ENCODE data around the gene SGPP1. TPM values are rescaled to one million over a fixed set of nuclear protein-coding genes. Genes with fewer than 3 reads are reported as not detected.

Gene SGPP1
- 18.2 and 18.9 TPM in 2 replicates for total RNA-seq

DNA sequence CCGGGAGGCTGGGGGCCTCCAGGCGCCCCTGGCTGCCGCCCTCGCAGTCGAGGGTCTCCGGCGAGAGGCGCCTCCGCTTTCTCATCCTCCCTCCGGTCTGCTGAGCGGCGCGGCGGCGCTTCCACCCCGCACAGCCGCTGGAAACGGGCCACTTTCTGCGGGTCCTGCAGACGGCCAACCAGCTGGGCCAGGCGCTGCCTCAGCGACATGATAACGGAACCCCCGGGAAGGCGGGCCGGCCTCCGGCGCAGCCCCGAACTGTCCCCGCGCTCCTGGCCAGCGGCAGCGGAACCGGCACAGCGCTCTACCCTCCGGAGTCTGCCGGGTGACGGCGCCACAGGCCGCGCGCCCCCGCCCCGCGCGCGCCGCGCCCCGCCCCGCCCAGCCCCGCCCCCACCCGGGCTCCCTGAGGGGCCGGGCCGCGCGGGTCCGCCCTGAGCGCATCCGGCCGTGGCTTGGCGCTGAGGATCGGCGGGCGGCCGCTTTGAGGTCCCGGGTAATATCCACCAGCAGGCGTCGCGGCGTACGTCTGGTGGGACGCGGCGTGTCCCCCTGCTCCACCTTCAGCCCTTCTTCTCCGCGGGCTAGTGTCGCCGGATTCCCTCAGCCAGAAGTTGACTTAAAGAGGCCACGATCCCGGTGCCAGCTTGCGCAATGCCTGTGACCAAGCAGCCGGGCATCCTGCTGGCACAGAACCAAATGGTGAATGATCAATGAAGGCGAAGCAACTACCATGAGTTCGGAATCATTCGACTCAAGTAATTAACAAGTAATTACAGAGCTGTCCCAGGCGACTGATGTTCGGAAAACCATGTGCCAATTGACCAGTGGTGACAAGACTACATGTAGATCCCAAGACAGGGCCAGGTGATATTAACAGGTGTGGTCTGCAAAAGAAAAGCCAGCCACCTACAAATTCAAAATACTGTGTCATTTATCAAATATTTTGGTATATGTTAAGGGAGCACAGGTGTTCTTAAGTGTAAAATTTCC is at the start of gene SGPP1:
Gene SGPP1, minus strand, starts transcription at position 330 of the 993 bp plus-strand sequence. Its CDS starts 121 bp downstream, at position 209.
- peak; percentile 86 for DNase-seq (ENCODE audit: low read depth)
- peak within 1 kb of the TSS; percentile 95 for H3K4me3 ChIP-seq (ENCODE audit: low read depth, low read length)
- TF ChIP-seq CTCF (conservative IDR thresholded peaks at IDR 0.05; ENCODE audit: low read depth, low read length): peak; percentile 12

GRCh38 chr14:63777024-63777423 is 49.2 kb upstream of the SGPP1 start:
- no peak overlapping the region for H3K4me3 ChIP-seq (ENCODE audit: low read depth, low read length)
- peak; percentile 40 for DNase-seq (ENCODE audit: low read depth)
- TF ChIP-seq CTCF (conservative IDR thresholded peaks at IDR 0.05; ENCODE audit: low read depth, low read length): no peak

GRCh38 chr14:63773504-63773903 is 45.6 kb upstream of the SGPP1 start:
- DNase-seq (ENCODE audit: low read depth): no peak
- no peak for TF ChIP-seq CTCF (conservative IDR thresholded peaks at IDR 0.05; ENCODE audit: low read depth, low read length)
- H3K4me3 ChIP-seq (ENCODE audit: low read depth, low read length): no peak overlapping the region

- no peak overlapping the region for H3K4me3 ChIP-seq (ENCODE audit: low read depth, low read length)
- DNase-seq (ENCODE audit: low read depth): no peak
- peak; percentile 84 for TF ChIP-seq CTCF (conservative IDR thresholded peaks at IDR 0.05; ENCODE audit: low read depth, low read length)
Measured at GRCh38 chr14:63770187-63770807, 42.4 kb upstream of the SGPP1 start.

- H3K4me3 ChIP-seq (ENCODE audit: low read depth, low read length): no peak overlapping the region
- DNase-seq (ENCODE audit: low read depth): no peak
- no peak for TF ChIP-seq CTCF (conservative IDR thresholded peaks at IDR 0.05; ENCODE audit: low read depth, low read length)
Measured at GRCh38 chr14:63766611-63767010, 38.7 kb upstream of the SGPP1 start.

DNA sequence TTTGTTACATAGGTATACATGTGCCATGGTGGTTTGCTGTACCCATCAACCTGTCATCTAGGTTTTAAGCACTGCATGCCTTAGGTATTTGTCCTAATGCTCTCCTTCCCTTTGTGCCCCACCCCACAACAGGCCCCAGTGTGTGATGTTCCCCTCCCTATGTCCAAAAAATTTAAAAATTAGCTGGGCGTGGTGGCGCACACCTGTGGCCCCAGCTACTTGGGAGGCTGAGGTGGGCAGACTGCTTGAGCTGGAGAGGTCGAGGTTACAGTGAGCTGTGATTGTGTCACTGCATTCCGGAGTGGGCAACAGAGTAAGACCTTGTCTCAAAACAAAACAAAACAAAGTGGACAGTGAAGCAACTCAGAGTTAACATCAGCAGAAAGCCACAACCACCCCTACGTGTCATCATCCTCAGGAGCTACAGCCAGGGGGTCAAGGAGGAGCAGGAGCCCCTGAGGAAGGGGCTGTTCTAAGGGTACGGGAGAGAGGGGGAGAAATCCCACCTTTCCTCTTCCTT is 36.8 kb upstream of the SGPP1 start:
- no peak overlapping the region for H3K4me3 ChIP-seq (ENCODE audit: low read depth, low read length)
- TF ChIP-seq CTCF (conservative IDR thresholded peaks at IDR 0.05; ENCODE audit: low read depth, low read length): no peak
- DNase-seq (ENCODE audit: low read depth): no peak
